ENCODE measurements around the gene ROGDI.
A peak's percentile ranks its signal among the peaks of the same experiment; 100 is the strongest.

Gene ROGDI

DNA sequence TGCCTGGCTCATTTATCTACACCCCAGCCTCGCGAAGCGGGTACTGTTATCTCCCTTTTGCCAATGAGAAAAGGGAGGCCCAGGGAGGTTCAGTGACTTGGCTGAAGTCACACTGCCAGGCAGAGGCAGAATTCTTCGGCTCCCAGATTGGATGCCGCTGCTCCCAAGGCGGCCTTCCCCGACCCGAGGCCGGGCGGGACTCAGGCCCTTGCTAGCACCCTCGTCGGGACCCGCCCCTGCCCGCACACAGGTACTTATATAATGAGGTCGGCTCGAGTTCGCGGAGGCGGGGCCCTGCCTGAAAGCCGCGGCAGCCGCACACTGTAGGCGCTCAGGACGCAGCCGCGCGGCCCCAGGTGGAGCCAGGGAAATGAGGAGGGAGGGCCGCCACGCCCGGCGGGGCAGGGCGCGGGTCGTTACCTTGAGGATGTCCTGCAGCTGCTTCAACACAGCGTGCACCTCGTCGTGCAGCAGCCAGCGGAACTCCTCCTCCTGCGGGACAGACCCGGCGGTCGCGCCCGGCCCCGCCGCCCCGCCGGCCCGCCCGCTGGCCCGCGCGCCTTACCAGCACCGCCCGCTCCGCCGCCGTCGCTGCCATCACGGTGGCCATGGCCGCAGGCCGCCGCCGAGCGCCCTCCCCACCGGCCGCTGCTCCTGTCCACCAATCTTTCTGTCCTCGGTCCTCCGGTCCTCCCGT, at the start of gene ROGDI:
ROGDI (minus strand) TSS at position 672 of the 697 bp plus-strand sequence; CDS start at position 610, 62 bp downstream.
- DNase-seq (ENCODE audit: low read depth in 3 of 3, low spot score in 1 of 3): peak; percentile 56 to 61 (median 60)

GRCh38 chr16:4850211-4850610, 47.8 kb upstream of the ROGDI start:
- no peak for DNase-seq (ENCODE audit: low read depth in 3 of 3, low spot score in 1 of 3)

GRCh38 chr16:4847774-4848587, 45.5 kb upstream of the ROGDI start:
- DNase-seq (ENCODE audit: low read depth in 3 of 3, low spot score in 1 of 3): peak in 1 of 3 donors; percentile 27

- peak; percentile 97 to 99 (median 98) for DNase-seq (ENCODE audit: low read depth in 3 of 3, low spot score in 1 of 3)
These were observed 44.7 kb upstream of the ROGDI start, which contains the start of the genes GLYR1 and UBN1 for GRCh38 chr16:4846901-4847773. Gene GLYR1, minus strand, starts transcription at chr16:4847288. Its CDS starts 23 bp downstream, at chr16:4847265. Gene UBN1, plus strand, starts transcription at chr16:4847481. Its CDS starts 5,437 bp downstream, at chr16:4852918.

GRCh38 chr16:4846503-4846900, 44.1 kb upstream of the ROGDI start:
- DNase-seq (ENCODE audit: low read depth in 3 of 3, low spot score in 1 of 3): no peak

DNA sequence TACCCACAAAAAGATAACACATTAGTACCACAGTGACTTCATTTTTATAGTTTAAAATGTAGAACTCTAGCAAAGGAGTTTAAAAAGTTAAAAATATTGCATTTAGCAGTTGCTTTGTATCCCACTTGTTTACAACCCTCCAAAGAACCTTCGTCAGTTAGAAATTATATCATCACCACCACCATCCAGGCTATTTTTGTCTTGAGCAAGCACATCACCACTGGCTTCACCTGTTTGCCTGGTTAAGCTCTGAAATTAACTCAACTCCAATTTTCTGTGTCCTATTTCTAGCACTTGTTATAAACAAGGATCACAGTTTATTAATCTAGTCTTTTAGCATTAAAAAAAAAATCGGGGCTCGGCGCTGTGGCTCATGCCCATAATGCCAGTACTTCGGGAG, 38.6 kb upstream of the ROGDI start:
- DNase-seq (ENCODE audit: low read depth in 3 of 3, low spot score in 1 of 3): no peak

- no peak for DNase-seq (ENCODE audit: low read depth in 3 of 3, low spot score in 1 of 3)
These were observed 37.5 kb upstream of the ROGDI start for GRCh38 chr16:4839942-4840341.

GRCh38 chr16:4837733-4838501, 35.5 kb upstream of the ROGDI start:
- no peak for DNase-seq (ENCODE audit: low read depth in 3 of 3, low spot score in 1 of 3)

- no peak for DNase-seq (ENCODE audit: low read depth in 3 of 3, low spot score in 1 of 3)
These were observed 34.3 kb upstream of the ROGDI start for GRCh38 chr16:4836727-4837126.

GRCh38 chr16:4833584-4833983, 31.2 kb upstream of the ROGDI start:
- no peak for DNase-seq (ENCODE audit: low read depth in 3 of 3, low spot score in 1 of 3)

GRCh38 chr16:4832698-4833343, 30.4 kb upstream of the ROGDI start:
- DNase-seq (ENCODE audit: low read depth in 3 of 3, low spot score in 1 of 3): no peak

DNA sequence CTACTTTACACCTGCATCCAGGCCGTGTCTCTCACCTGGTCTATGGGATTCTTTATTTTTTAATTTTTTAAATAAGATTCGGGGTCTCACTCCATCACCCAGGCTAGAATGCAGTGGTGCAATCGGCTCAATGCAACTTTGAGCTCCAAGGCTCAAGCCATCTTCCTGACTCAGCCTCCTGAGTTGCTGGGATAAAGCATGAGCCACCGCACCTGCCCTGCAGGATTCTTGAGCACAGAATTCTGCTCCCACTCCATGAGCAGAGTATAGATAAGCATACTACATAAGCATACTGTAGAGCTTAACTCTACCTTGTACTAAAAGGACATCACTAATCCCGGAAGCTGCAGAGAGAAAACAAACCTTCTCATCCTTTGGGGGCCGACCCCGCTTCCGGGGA, 29.2 kb upstream of the ROGDI start:
- DNase-seq (ENCODE audit: low read depth in 3 of 3, low spot score in 1 of 3): no peak

DNA sequence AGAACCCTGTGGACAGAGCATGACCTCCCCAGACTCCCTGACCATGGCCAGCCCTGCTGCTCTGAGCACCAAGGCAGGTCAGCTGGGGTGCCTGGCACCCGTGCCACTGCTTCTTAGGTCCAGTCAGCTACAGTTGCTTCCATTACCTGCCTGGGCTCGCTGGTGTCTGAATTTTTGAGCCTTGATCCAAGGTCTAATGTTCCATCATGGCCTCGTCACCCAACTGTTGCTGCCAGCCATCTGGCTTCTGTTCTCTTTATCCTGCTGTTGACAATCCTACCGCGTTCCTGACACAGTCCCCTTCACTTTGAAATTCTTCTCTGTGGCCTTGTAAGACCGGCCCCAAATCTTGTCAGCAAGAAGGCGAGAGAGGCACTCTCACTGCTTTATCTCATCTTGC, 28.0 kb upstream of the ROGDI start:
- DNase-seq (ENCODE audit: low read depth in 3 of 3, low spot score in 1 of 3): no peak

DNA sequence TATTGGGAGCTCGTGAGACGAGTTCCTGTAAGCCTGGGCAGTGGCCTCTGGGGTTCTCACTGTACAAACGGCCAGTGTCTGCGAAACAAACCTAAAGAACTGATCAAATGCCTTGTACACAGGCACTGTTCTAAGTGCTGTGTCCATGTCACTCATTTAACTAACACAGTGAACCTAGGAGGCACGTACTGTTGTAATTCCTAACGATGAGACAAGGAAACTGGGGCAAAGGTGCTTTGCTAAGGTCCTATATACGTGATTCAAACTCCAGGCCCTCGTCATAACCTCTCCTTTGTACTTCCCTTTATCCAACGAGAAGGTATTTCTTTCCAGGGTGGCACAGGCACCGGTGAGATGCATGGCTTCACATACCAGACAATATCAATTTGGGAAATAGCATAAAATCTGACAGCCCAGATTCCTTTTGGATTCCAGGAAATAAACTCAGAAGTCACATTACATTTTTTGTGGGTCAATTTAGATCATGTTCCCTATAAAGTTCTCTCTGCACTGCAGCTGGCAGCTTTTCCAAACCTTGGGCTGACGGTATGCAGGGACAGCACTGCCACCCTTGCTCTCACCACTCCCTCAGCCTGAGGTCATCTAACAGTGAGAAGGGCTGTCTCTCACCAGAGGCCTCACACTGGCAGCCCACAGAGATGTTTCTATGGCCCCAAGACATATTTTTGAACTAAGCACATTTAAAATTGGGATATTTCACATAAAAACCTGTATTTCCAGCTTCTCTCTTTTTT, 26.3 kb upstream of the ROGDI start:
- no peak for DNase-seq (ENCODE audit: low read depth in 3 of 3, low spot score in 1 of 3)

DNA sequence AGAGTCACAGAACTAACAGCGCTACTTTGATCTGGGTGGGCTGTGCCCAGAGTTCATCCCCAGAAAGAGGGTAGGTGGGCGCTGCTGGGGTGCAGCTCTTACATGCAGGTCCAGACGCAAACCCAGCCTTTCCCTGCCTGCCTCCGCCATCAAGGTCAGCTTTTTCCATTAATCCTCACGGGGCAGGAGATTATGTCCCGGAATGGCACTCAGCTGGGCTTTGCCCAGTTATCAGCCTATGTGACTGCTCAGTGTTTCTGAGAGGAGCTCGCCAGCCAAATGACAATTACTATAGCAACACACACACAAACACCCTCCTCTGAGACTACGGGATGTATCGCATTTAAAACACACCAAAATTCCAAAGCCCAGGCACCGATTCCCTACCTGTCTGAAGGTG, 24.5 kb upstream of the ROGDI start:
- no peak for DNase-seq (ENCODE audit: low read depth in 3 of 3, low spot score in 1 of 3)

GRCh38 chr16:4826526-4826925, 24.1 kb upstream of the ROGDI start:
- DNase-seq (ENCODE audit: low read depth in 3 of 3, low spot score in 1 of 3): no peak

- DNase-seq (ENCODE audit: low read depth in 3 of 3, low spot score in 1 of 3): no peak
These were observed 22.8 kb upstream of the ROGDI start for GRCh38 chr16:4825196-4825595.

DNA sequence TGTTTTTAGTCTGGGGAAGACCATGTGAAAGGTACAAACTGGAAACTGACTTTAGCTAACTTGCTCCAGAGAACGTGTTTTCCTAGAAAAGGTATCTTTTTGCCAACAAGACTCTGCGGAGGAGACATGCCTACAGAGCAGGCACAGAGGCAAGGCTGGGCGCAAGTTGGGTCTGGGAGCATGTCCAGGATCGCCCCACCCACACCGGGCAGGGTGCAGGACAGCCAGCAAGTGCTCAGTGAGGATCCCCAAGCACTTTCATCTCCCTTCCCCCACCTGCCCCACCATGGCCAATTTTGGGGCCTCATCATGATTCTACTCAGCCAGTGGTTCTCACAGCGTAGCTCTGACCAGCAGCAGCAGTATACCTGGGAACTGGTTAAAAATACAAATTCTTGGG, 18.2 kb upstream of the ROGDI start:
- DNase-seq (ENCODE audit: low read depth in 3 of 3, low spot score in 1 of 3): no peak

DNA sequence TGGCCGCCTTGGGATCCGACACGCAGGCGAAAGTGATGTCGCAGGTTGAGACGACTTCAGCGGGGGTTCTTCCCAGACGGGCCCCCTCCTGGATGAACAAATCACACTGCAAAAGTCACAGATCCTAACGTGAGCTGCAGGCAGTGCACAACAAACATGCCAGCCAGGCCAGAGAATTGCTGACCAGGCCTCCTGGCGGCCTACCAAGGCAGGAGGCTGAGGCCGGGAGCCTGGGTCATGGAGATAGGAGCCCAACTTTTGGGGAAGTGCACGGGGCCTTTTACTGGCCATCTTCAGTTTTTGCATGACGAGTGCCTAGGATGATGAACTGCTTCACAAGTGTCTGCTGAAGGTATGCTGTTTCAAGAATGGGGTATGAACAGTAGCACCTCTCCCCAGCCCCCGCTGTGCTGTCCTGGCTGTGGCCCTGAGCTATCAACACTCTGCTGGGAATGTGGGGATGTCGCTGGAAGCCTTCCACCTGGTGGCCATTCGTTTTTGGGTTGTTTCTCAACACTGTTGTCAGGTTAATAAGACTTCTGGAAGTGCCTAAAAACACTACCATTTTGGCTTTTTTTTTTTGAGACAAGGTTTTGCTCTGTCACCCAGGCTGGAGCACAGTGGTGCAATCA, 12.2 kb upstream of the ROGDI start:
- no peak for DNase-seq (ENCODE audit: low read depth in 3 of 3, low spot score in 1 of 3)

All from stimulated activated CD4-positive, alpha-beta T cell treated with anti-CD3 and anti-CD28 coated beads, TNF-alpha, amount 100 ng/mL, for 1 hour (primary cell).